Stimulated activated CD4-positive, alpha-beta T cell treated with anti-CD3 and anti-CD28 coated beads, Interleukin-1b, Interleukin-23, amount 100 ng/mL, for 48 hours (primary cell): ENCODE data around the gene SNORC.
"Not testable (repeated sequence)": the region's sequence is repeated elsewhere in the genome, so short reads cannot be mapped to it uniquely, and the experiment has no call there.

ENCODE experiments used
- DNase-seq: peaks from one replicate; pipeline ENCODE4 v3.0.0-alpha.2; 2020

The SNORC gene

DNA sequence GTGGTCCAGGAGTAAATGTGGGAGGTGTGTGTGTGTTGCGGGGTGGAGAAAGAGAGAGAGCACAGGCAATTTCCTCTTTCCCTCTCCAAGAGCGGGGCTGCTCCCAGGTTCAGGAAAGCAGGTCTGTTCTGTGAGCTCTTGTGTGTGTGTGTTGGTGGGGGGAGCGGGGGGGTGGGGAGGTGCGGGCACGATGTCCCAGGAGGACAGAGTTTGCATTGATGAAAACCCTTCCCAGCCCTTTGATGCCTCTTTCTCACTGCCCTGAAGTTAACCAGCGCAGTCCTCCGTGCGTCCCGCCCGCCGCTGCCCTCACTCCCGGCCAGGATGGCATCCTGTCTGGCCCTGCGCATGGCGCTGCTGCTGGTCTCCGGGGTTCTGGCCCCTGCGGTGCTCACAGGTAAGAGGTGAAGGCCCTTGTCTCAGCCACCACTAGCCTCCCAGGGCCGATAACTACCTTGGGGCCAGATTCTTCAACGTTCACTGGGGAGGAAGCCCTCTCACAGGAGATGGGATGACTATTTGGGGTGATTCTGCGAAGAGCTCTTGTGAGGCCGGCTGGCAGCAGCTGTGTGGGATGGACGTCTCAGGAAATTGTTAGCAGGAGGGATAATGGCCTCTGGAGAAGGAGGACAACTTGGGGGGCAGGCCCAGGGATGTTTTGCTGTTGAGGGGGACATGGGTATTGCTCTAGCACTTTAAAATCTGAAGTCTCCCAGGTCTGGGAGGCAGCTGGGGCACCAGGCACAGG lies at the start of gene SNORC:
TSS of gene SNORC (plus strand) at position 247 of the 748 bp plus-strand sequence. CDS start at position 325, 78 bp downstream.
- no peak for DNase-seq

DNA sequence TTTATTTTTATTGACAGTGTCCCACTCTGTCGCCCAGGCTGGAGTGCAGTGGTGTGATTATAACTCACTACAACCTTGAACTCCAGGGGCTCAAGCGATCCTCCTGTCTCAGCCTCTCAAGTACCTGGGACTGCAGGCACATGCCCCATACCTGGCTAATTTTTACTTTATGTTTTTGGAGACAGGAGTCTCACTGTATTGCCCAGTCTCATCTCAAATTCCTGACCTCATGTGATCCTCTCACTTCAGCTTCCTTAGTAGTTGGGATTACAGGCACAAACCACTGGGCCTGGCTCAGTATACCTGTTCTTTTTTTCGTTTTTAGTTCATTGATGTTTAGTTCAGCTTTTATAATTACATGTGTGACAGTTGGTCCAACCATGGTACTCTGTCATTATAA lies 40.1 kb upstream of the SNORC start:
- DNase-seq = no peak

DNA sequence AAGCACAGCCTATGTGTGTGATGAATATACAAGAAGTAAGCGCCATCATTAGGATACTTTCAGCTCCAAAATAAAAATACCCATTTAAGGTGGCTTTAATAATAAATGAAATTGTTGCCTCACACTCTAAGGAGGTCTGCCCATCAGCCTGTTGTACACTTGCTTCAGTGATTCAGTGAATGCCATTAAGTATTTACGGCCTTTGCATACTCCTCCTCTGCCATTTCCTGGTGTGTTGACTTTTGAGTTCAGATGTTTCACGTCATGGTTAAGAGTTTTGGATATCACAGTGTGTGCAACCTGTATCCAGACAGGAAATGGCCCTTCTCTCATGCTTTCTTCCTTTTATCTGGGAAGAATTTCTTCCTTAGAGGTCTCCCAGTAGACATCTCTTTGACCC lies 38.6 kb upstream of the SNORC start:
- DNase-seq = no peak

DNA sequence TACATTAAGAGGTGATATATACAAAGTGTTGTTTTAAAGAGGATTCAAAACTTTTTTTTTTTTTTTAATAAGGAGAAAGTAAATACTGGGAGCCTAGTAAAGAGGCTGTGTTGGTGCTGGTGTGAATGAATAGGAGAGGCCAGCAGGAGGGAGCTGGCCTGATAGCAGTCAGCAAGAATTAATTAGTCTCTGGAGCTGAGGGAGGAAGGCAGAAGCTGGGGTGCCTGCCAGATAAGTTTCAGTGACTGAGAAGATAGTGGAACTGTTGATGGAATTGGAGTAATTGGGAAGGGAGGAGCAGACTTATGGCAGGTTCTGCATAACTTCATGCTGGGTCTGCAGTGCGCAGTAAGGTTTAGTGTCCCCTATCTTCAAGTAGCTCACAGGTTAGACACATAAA lies 36.2 kb upstream of the SNORC start:
- DNase-seq = no peak

DNA sequence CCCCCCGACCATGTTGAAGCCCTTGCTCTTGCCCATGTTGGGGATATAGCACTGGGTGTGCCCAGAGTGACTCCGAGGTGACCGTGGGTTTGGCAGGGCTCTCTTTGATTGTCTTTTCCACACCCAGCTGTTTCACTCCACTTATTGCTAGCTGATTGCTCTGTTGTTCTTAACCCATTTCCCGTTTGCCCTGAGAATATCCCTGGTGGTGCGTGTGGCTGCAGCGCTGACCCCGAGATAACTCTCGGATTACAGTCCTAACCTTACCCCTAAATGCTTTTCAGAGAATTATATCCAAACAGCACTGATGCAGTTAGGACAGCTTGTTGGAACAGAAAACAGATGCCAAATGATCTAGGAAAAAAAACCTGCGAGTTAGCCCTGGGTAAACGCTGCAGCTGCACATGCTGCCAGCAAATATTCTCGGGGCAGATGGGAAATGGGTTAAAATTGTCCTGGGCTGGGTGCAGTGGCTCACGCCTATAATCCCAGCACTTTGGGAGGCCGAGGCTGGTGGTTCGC lies 34.3 kb upstream of the SNORC start:
- no peak for DNase-seq

DNA sequence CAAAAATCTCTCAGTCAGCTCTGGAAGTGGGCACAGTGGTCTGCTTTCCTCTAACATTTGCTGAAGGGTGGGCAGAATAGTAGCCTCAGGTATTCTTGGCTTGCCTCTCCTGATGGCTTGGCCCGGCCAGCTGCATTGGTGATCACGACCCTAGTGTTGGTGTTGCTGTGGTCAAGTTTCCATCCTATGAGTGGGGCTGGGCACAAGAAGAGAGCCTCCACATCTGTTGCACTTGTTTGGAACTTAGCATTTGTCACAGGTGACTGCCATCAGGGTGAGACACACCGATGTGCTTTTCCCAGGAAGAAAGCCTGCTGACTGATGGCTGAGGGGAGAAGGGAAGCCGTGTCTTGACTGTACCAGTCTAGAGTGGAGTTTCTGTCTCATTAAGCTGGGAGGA lies 33.1 kb upstream of the SNORC start:
- no peak for DNase-seq

DNA sequence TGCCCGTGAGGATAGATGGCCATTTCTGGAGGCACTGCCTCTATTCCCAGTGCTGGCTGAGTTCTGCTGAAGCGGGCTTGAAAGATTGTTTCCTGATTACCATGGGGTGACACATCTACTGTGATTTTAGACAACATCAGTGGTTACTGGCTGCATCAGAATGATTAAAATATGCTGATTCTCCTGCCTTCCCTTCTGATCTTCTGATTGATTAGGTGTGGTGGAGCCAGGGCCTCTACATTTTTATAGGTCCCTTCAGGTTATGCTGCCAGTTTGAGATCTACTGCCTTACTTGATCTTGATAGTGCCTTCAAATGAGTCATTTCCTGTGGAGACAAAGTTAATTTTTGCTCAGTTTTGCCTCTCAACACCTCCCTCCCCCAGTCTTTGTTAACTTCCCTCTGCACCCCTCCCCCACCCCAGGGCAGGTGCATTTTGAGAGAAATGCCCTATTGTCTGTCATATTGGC lies 31.6 kb upstream of the SNORC start:
- DNase-seq = peak; percentile 43

DNA sequence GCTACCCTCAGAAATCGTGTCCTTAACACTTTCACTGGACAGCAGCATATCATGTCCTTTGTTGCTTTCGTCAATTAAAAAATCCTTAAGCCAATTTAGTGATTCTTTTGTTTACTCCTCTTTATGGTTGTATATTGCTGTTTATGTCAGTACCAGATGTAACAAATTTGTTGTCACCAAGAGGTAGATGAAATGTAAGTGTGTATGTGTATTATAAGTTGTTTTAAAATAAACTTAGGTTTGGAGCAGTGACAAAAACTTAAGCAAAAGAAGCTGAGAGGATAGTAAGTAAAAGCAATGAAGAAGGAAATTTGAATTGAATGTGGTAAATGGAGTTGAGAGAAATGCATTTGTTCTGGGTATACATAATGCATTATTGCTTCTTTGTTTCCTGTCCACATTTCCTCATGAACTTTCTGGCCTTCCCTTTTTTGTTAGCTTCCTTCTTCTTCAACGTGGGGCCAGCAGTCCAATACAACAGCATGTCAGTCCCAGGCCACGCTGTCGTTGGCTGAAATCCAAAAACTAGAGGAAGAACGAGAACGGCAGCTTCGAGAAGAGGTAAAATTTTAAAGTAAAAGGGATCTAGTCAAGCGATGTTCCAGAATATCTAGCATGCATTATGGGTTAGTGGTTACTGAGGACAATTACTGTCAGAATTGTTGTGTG lies 30.5 kb upstream of the SNORC start:
- no peak for DNase-seq

DNA sequence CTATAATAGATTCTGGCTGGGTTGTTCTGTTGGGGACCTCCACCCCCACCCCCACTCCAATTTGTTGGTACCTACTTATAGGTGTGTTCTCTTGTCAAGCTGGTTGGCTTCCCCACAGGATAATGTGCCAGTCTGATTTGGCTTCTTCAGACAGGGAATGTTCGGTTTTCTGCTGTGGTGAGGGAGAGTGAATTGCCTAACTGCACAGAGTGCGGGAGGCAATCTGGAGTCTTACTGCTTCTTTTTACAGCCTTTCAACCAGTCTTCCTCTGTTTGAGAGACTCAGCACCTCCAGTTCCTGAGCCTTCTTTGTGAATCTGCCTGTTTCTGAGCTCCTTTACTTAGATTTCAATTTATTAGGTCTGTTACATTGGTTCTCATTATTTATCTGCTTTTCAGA lies 27.4 kb upstream of the SNORC start:
- DNase-seq = no peak

DNA sequence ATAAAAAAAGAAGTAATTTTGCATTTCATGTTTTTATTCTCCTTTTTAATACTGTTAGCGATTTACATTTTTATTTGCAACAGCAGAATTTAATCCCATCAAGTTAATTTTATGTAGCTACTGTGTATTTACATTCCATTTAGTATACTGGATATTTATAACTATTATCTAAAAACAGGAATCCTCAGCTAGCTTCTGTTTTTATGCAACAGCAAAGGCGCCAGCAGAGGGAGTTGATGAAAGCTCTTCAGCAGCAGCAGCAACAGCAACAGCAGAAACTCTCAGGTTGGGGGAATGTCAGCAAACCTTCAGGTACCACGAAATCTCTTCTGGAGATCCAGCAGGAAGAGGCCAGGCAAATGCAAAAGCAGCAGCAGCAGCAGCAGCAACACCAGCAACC lies 26.2 kb upstream of the SNORC start:
- no peak for DNase-seq

DNA sequence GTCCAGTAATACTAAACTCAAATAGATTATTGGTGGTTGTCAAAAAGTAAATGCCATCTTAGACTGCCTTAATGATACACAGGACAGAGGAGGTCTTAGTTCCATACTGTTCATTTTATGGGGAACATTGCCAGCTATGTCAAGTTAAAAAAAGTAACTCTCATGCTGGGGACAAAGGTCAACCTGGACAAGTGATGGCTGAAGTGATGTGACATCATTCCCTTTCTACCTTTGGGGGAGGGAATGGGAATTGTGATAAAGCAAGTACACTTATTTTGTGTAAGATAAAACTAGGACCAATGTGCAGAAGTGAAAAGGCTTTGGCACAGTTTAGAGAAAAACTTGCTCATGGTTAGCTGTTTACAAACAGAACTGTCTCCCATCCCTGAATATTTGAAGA lies 24.0 kb upstream of the SNORC start:
- DNase-seq = no peak

DNA sequence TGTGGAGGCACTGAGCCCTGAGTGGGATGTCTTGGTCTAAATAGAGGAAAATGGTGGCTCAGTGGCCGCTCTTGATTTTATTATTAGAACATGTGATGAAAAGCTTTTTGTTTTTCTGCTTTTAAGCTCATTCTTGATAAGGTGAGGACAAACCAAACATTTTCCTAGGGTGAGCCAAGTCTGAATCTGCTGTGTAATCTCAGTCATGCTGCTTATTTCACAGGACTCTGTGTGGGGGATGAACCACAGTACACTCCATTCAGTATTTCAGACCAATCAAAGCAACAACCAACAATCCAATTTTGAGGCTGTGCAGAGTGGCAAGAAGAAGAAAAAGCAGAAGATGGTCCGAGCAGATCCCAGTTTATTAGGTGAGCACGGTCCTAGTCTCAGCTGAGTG lies 20.0 kb upstream of the SNORC start:
- no peak for DNase-seq

DNA sequence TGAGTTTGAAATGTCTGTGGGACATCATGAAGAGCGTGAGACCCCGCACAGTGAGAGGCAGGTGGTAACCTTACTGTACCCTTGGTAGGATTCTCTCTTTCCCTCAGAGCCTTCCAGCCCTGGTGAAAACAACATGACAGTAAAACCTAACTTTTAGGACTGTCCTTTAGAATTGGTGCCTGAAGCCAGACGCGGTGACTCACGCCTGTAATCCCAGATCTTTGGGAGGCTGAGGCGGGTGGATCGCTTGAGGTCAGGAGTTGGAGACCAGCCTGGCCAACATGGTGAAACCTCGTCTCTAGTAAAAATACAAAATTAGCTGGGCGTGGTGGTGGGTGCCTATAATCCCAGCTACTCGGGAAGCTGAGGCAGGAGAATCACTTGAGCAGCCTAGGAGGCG lies 18.0 kb upstream of the SNORC start:
- DNase-seq = not testable (repeated sequence)

DNA sequence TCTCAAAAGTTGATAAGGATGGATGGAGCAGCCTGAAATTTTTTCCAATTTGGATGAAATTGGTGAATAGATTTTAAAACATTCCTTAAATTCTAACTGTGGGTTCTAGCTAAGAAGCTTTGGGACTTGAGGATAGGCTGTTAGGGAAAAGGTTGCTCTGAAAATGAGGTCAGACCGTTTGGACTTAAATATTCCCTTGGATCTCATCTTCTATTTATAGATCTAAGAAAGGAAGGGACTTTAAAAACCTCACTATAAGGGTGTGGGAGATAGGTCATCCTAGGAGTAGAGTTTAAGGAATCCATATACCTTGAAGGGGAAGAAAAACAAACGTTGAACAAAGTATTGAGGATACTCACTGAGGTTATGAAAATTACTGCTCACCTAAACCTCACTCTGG lies 17.4 kb upstream of the SNORC start:
- no peak for DNase-seq

DNA sequence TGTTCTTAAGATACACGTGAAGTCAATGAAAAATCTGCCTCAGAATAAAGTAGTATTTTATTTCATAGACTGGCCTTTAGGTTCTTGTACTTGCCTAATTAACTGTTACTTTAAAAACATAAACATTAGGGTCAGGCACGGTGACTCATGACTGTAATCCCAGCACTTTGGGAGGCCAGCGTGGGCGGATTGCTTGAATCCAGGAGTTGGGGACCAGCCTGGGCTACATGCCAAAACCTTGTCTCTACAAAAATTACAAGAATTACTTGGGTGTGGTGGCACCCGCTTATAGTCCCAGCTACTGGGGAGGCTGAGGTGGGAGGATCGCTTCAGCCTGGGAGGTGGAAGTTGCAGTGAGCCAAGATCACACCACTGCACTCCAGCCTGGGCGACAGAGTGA lies 16.0 kb upstream of the SNORC start:
- no peak for DNase-seq

DNA sequence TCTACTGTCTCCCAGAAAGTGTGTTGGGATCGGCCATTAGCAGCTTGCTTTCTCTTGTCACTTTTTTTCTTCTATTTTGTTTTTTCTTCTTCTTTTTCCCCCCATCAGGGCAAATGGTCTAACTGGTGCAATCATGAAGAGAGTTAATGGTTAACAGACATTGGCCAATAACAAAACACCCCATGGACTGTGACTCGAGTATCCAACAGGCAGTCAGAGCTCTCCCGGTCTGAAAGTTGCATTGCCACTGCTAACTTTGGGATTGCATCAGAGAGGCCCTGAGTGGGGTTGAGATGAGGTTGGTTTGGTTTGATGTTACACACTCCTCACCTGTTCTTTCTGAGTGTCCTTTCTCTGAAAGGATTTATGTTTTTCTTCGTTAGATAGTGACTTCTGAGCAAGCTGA lies 12.9 kb upstream of the SNORC start:
- no peak for DNase-seq

DNA sequence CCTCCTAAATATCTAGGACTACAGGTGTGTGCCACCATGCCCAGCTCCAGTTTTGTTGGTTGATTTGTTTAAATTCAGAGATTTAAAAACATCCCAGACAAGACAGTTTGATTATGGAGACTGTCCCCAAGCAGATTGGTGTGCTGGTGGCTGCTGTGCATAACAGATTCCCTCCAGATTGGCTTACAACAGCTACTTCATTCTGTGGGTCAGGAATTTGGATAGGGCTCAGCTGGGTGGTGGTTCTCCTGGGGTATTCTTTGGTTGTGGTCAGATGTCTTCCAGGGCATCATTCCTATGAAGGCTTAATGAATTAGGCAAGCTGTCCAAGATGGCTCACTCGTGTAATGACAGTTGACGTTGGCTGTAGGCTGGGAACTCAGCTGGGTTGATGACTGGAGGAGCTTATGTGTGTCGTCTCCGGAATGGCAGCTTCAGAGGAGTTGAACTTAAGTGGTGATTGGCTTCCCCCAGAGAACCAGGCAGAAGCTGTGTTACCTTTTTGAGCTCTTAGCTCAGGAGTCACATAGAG lies 10.6 kb upstream of the SNORC start:
- DNase-seq = no peak

DNA sequence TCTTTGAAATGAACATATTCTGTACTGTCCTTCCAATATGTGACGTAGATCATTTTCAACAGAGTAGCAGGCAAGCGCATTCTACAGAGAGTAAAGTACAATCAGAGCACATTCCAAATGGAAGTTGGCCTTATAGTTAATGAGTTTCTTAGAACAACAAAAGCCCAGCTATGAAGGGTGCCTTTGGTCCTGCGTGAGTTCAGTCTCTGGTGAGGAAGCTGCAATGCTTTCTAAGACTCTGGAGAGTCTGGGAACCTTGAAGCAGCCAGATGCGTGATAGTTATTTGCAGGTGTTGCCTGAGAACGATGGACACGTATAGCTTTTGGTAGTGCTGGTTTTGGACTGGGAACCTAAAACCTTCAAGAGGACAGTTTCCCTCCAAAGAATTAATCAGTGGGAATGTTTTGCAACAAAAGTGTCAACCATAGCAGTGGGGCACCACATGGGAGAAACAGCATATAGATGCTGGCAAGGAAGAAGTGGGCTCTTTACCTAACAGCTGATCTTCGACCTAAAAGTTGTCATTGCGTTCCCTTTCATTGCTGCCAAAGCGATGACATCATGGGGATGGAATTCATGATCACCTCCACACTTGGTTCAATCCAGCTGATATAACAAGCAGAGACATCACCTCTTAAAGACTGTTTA lies 9.3 kb upstream of the SNORC start:
- no peak for DNase-seq

DNA sequence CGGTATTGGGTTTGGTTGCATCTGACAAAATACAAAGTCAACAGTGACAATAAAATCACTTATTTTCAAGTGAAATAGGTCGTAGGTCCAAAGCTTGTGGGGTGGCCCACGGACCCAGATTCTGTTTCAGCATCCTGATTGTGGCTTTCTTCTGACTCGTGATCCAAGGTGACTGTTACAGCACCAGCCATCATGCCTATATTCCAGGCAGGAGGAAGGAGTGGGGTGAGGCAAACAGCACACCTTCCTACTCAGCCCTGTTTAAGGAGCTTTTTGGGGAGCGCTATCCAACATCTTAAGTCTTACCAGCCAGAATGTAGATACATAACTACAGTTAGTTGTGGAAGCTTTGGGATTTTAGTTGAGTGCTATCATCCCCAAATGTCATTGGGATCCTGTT lies 8.7 kb upstream of the SNORC start:
- no peak for DNase-seq

DNA sequence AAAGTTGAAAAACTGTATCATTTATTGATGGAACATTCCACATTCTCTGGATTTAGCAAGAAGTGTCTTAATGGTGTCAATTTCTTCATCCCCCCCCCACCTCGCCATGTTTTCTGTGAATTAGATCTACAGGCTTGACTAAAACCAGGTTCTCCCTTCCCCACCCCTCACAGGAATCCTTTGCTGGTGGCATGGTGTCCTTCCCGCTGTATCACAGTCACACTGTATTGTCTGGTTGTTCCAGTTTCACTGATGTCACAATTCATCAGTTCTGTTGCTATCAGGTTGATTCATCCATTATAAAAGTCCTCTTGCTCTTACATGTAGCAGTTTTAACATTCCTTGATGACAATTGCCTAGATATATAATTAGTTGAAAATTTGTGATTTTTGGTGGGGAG lies 6.1 kb upstream of the SNORC start:
- DNase-seq = no peak

DNA sequence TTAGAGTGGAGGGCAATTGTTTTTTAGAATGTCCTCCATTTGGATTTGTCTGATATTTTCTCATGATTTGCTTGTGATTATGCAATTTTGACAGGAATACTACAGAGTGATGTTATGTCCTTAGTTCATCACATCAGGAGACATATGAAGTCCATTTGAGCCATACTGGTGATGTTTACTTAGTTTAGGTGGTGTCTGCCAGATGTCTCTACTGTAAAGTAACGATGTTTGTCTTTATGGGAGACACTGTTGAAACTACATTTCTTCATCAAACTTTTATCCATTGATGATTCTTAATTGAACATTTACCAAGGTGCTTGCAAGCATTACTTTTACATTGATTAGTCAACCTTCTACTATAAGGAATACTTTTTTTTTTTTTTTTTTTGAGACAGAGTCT lies 4.9 kb upstream of the SNORC start:
- no peak for DNase-seq

DNA sequence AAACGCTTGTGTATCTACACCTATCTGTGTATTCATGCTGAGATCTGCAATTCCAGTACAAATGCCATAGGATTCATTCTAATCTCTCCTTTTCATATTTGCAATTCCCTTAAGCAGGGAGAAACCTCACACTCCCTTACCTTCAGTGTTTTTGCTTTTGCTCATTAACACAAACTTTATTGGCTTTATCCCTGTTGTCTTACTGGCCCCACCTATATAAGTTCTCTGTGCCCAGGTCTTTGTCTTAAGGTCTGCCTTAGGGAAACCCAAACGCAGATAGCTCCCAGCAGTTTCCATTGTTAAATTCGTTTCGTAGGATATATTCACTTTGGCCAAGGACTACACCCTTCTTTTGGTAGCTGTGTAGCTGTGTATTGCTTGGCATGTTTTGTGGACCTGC lies 4.0 kb upstream of the SNORC start:
- DNase-seq = no peak

DNA sequence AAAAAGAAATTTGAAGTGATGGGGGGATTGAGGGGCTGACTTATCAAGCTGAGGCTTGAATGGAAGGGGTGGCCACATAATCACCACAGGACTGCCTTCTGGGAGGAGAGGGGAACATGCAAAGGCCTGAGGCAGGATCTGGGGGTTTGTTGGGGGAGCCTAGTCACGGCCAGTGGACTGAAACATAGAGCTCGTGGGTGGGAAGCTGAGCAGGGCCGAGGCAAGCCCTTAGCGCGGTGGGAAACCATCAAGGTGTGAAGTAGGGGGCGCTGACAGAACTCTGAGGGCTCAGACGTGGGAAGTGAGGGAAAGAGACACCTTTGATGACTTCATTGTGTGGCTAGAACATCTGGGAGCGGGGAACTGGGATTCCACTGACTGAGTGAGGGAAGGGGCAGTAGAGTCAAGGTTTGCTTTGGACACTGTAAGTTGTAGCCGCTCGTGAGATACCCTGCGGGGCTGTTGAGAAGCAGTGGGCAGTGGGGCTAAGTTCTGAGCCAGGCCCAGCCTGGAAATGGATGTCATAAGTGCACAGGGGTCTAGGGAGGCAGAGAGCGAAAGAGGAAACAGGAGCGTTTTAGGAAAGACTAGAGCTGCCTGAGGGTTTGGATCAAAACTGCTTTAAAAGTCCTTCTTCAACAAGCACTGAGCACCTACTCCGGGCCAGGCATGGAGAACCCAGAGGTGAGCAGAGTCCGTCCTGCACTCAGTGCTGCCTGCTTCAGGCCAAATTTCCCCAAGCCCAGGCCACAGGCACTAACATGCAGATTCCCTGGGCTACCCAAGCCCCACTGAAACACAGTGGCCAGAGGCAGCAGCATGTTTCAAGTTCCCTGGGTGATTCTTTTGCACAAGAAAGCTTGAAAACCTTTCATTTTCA lies 686 bp upstream of the SNORC start:
- DNase-seq = no peak
